ENCODE data around the gene TDRD12. TPM values are rescaled to one million over a fixed set of nuclear protein-coding genes. Genes with fewer than 3 reads are reported as not detected.

The TDRD12 gene
- total and polyA plus RNA-seq, 2 of the 13 experiments (the other 11 are each of a cell fraction or from before 2014, with no cell fraction given) = 0.03 to 0.40 TPM

GRCh38 chr19:32674153-32674930 is 45.2 kb upstream of the TDRD12 start (continued):
- TF ChIP-seq ZBTB43 (CRISPR knock-in tag; conservative IDR thresholded peaks at IDR 0.05) = no peak

- CTCF ChIA-PET (ENCODE audit: low intra/inter-chr PET ratio, low total read pairs) = no interaction called here
- H3K9ac ChIP-seq (ENCODE audit: insufficient read depth, low read depth, low read length) = peak within 1 kb of the TSS; percentile 65
- H2AFZ ChIP-seq (ENCODE audit: low read length) = no peak within 1 kb of the TSS
- WGBS (ENCODE audit: low lambda C conversion rate) = no CpG with 5 or more reads among the region's 75 CpGs
- DNase-seq (ENCODE audit: low spot score) (peak; percentile 96), FAIRE-seq (peak; percentile 72), ATAC-seq (peak; percentile 93)
- H3K36me3 ChIP-seq (replicated peaks in 1 of 2; ENCODE audit: control insufficient read depth in 1 of 2, insufficient read depth in 2 of 2, low read length in 2 of 2) = no peaks in the 10 kb centered on the region
- BruUV-seq (replicated peaks) = no TSS peak
- peak within 1 kb of the TSS; percentile 94 for H3K4me2 ChIP-seq (ENCODE audit: low read depth, low read length)
- peaks cover 64% of the 10 kb centered on the region for H3K4me1 ChIP-seq (ENCODE audit: insufficient read depth, low read length)
- H3K27me3 ChIP-seq (ENCODE audit: control insufficient read depth in 1 of 2, insufficient read depth in 2 of 2, low read length in 2 of 2) = peaks cover 3 to 15% of the 10 kb centered on the region in 2 experiments; a peak in 4 of 5 replicates
- peaks cover 23% of the 10 kb centered on the region for H3K79me2 ChIP-seq (ENCODE audit: insufficient read depth, low read length)
- H3K4me3 ChIP-seq (replicated peaks in 1 of 3; ENCODE audit: insufficient read depth in 1 of 3, low read depth in 2 of 3, low read length in 3 of 3) = peak within 1 kb of the TSS; percentile 74 to 88 (median 85)
- in situ Hi-C loops (cut with HindIII; ENCODE audit: extremely low pct_ligation_motif_present, low pct_unique_long_range_greater_than_20kb) = loop anchor here (25.0 kb wide), 1 partner anchor 462 kb away; the partner anchor contains the start of gene WDR88
- H4K20me1 ChIP-seq (ENCODE audit: insufficient read depth, low read length) = peaks cover 22% of the 10 kb centered on the region
- POLR2A ChIA-PET = interaction anchor here (0.5 to 2.3 kb wide), 7 partner anchors 10 to 270 kb away, joined by 3 to 21 read pairs (median 3); partner anchors contain the start of genes DPY19L3, NUDT19 and SLC7A9
- H3K9me3 ChIP-seq (ENCODE audit: low read length) = no peaks in the 10 kb centered on the region
- H3K27ac ChIP-seq (ENCODE audit: extremely low read length, insufficient read depth, low read length) = peak within 1 kb of the TSS; percentile 51
- intact Hi-C loops (cut with micrococcal nuclease; ENCODE audit: unreplicated experiment) = no loop called here
- TF ChIP-seq IRF9 (CRISPR knock-in tag; IDR thresholded peaks at IDR 0.05; ENCODE audit: borderline replicate concordance) = 0 out of 2 replicates have a peak, but pooled peaks have one; percentile 21
- peak; percentile 27; the same call in 1 of the 2 replicates for TF ChIP-seq PRDM15 (CRISPR knock-in tag; IDR thresholded peaks at IDR 0.05)
- peak; percentile 78 for TF ChIP-seq DBP (CRISPR knock-in tag; IDR thresholded peaks at IDR 0.05; ENCODE audit: not compliant biosample characterization)
- peak; percentile 60 for TF ChIP-seq PHF8 (CRISPR knock-in tag; IDR thresholded peaks at IDR 0.05)
- peak; percentile 31; the same call in 1 of the 2 replicates for TF ChIP-seq ZFP37 (CRISPR knock-in tag; IDR thresholded peaks at IDR 0.05; ENCODE audit: borderline replicate concordance)
- no peak; the same call in 1 of the 2 replicates for TF ChIP-seq ZNF546 (CRISPR knock-in tag; conservative IDR thresholded peaks at IDR 0.05)
- no peak for TF ChIP-seq ZSCAN5A (CRISPR knock-in tag; IDR thresholded peaks at IDR 0.05; ENCODE audit: borderline replicate concordance)
- peak; percentile 98 for TF ChIP-seq NFYC (CRISPR knock-in tag; IDR thresholded peaks at IDR 0.05)
- no peak for TF ChIP-seq ZNF672 (CRISPR knock-in tag; IDR thresholded peaks at IDR 0.05)
Observed at GRCh38 chr19:32674931-32675719, 44.4 kb upstream of the TDRD12 start, which contains the start of gene ANKRD27. Gene ANKRD27 (minus strand): TSS chr19:32675180. CDS start chr19:32659015, 16,165 bp downstream.

Measured in HepG2 (cell line).